ENCODE data around the gene CAPN2.
"Not testable (repeated sequence)": the region's sequence is repeated elsewhere in the genome, so short reads cannot be mapped to it uniquely, and the experiment has no call there.

Gene CAPN2

GRCh38 chr1:223794136-223794880, 82.0 kb downstream of the CAPN2 start:
- no peak for DNase-seq

DNA sequence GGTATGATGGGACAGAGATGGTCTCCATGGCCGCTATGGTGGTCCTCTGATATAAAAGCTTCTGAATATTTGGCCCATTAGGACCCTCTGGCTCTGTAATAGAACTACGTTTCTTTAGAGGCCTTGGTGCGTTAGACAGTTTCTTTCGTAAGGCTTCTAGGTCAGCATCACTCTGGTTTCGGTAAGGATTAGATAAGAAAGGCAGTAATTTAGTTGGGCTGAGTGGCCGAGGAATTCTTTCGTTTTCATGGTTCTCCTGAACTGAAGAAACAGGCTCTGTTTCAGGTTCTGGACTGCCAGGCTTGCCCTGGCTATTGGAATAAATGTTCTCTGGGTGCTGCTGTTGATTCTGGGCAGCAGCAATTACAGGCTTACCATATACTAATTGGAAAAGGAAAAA, 83.9 kb downstream of the CAPN2 start:
- no peak for DNase-seq

DNA sequence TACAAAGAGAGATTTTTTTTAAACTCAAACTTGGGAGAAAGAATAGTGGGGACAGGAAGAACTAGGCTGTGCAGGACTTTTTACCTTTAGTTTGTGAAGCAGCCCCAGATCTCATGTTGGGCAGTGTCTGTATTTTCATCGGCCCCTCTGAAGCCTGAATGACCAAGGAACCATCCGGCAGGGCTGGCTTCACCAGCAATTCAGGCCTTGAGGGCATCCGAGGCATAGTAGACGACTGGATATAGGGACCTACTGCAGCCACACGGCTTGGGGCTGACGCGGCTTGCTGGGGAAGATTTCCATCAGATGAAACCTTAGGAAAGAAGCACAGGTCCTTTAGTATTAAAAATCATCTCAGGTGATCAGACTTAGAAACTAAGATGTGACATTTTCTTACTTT, 89.7 kb downstream of the CAPN2 start:
- DNase-seq = no peak

GRCh38 chr1:223802602-223803001, 90.3 kb downstream of the CAPN2 start:
- no peak for DNase-seq

GRCh38 chr1:223803211-223803610, 90.9 kb downstream of the CAPN2 start:
- DNase-seq = no peak

DNA sequence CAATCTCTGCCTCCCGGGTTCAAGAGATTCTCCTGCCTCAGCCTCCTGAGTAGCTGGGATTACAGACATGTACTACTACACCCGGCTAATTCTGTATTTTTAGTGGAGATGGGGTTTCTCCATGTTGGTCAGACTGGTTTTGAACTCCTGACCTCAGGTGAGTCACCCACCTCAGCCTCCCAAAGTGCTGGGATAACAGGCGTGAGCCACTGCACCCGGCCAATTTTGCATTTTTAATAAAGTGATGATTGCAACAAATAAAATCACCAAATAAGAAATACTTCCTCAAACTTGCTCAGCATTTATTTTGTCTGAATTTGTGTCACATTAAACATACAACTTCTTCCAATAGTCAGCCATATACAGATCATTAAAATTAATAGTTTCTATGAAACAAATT, 97.6 kb downstream of the CAPN2 start:
- not testable (repeated sequence) for DNase-seq

DNA sequence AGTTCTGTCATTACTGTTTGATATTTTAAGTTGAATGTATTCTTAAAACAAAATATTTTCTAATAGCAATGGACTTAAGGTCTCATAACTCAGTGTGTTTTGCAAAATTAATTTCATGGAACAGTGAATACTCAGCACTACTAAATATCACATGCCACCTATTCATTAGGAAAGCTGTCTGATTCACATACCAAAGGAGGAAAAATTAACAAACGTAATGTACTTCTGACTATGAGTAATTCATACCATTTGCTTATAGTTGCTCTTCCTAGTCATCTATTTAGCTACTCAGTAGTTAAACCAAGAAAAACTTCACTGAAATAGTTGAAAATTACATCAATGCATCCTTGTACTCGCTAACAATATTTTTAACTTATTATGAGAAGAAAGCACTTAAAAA, 98.2 kb downstream of the CAPN2 start:
- no peak for DNase-seq

GRCh38 chr1:223811634-223812101, 99.3 kb downstream of the CAPN2 start:
- DNase-seq = peak; percentile 49

DNA sequence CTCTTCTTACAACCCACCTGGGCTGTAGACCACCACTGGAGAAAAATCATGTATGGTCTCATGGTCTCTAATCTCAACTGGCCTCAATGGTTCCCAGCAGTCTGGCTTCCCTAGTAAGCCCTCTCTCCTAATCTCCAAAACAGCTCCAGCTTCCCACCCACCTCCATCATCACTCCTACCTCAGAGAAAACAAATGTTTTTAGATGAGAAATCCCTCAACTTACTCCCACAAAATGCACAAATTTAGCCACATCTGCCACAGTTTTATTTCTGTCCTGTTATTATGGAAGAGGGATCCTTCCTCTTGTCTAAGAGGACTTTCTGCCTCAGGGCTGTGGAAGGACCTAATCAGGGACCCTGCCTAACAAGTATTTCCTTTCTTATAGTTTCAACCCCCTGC, 101.3 kb downstream of the CAPN2 start:
- no peak for DNase-seq

- DNase-seq = no peak
Observed at GRCh38 chr1:223815020-223815853, 102.9 kb downstream of the CAPN2 start.

DNA sequence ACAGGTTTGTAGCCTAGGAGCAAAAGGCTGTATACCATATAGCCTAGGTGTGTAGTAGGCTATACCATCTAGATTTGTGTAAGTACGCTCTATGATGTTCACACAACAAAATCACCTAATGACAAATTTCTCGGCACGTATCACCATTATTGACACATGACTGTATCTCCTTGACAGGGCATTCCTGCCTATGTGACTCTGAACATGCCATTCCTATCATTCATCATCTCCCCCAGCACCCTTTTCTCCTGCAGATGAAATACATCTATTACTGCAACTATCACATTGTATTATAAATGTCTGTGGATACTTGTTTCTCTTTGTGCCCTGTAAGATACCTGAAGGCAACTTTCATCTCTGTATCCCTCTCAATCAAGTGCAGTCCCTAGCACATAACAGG, 103.5 kb downstream of the CAPN2 start:
- no peak for DNase-seq

DNA sequence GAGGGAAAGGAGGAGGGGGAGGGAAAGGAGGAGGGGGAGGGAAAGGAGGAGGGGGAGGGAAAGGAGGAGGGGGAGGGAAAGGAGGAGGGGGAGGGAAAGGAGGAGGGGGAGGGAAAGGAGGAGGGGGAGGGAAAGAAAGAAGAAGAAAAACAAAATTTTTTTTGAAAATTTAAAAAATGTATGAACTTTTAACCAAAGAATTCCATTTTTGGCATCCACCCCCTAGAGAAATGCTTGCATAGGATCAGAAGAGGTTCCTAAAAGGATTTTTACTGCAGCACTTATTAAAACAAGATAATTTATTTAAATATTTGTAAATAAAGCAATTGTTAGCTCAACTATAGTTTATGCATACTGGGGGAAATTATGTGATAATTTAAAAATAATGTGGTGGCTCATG, 104.9 kb downstream of the CAPN2 start:
- DNase-seq = not testable (repeated sequence)

DNA sequence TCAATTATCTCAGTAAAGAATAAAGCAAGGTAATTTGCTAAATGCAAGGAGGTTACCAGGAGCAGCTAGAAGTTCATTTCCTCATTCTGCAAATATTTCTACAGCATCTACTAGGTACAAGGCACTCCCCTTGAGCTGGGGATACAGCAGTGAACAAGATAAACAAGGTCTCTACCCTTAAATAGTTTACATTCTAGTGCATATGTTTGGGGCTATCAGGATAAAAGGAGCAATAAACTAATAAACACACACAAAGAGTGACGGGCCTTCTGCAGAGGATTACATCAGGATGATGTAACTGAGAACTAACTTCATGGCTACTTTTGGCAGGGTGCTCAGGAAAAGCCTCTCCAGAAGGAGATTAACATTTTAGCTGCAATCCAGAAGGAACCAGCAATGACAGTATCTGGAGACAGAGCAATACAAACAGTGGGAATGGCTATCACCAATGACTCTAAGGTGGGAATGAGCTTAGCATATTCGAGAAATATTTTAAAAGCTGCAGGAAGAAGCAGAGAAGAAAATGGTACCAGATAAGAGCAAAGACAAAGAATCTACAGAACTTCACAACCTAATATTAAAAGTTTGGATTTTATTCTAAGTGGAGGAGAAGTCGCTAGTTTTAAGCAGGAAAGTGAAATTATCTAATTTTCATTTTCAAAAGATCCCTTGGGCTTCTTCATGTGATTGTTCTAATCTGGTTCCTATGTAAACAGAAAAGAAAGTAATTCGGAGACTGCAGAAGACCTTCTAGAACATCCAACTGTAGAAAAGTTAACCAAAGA, 107.6 kb downstream of the CAPN2 start:
- no peak for DNase-seq

- no peak for DNase-seq
Observed at GRCh38 chr1:223820515-223820858, 108.1 kb downstream of the CAPN2 start.

- no peak for DNase-seq
Observed at GRCh38 chr1:223820971-223821370, 108.6 kb downstream of the CAPN2 start.

GRCh38 chr1:223824287-223824686, 111.9 kb downstream of the CAPN2 start:
- DNase-seq = no peak

- DNase-seq = no peak
Observed at GRCh38 chr1:223824712-223825111, 112.4 kb downstream of the CAPN2 start.
